ENCODE measurements around the gene GNPTAB. TPM values are rescaled to one million over a fixed set of nuclear protein-coding genes. Genes with fewer than 3 reads are reported as not detected.

The GNPTAB gene
- total and polyA plus RNA-seq, 2 of the 8 experiments (the other 6 are each of a cell fraction or from before 2014, with no cell fraction given): 21.5 to 51.3 TPM

- Histone ChIP-seq H2BK12ac (ENCODE audit: low read depth, low read length) (no peak overlapping the region), H3K56ac (replicated peaks; ENCODE audit: insufficient read length, low read depth, low read length) (no peak overlapping the region), H3K79me2 (ENCODE audit: control insufficient read depth in 1 of 2, insufficient read depth in 2 of 2, low read length in 2 of 2) (peaks cover 3 to 83% of the 10 kb centered on the region in 2 experiments; a peak in 3 of 4 replicates), H4K20me1 (replicated peaks in 1 of 2; ENCODE audit: control insufficient read depth in 1 of 2, insufficient read depth in 2 of 2, low read length in 2 of 2) (peaks cover 0 to 3% of the 10 kb centered on the region in 2 experiments), H3K4me3 (ENCODE audit: extremely low read depth in 1 of 4, insufficient read depth in 2 of 4, low read depth in 3 of 4, low read length in 4 of 4) (no peak overlapping the region), H3K23ac (ENCODE audit: insufficient read length) (no peak overlapping the region), H3K14ac (ENCODE audit: insufficient read length) (no peak overlapping the region), H3K4me2 (ENCODE audit: insufficient read depth in 1 of 2, low read depth in 2 of 2, low read length in 2 of 2) (no peak overlapping the region), H4K5ac (ENCODE audit: insufficient read length, low read depth, low read length) (no peak overlapping the region), H2BK120ac (replicated peaks; ENCODE audit: low read depth, low read length) (no peak overlapping the region), H2BK20ac (ENCODE audit: low read length) (no peak overlapping the region), H3K9ac (replicated peaks in 1 of 4; ENCODE audit: extremely low read depth in 1 of 4, low read depth in 3 of 4, low read length in 3 of 4) (no peak overlapping the region), H3K18ac (ENCODE audit: extremely low read depth, low read length) (no peak overlapping the region), H3K9me3 (ENCODE audit: insufficient read depth in 2 of 2, low read depth in 1 of 2, low read length in 1 of 2) (no peaks in the 10 kb centered on the region), H2AFZ (ENCODE audit: low read length) (no peak overlapping the region), H2AK5ac (ENCODE audit: low read depth, low read length) (no peak overlapping the region), H3K4me1 (replicated peaks in 1 of 4; ENCODE audit: control insufficient read depth in 3 of 4, insufficient read depth in 4 of 4, low read length in 3 of 4) (peaks cover 0 to 3% (median 0%) of the 10 kb centered on the region in 4 experiments; a peak in 2 of 7 replicates), H3K4ac (replicated peaks; ENCODE audit: insufficient read length, low read depth, low read length) (no peak overlapping the region), H2BK5ac (ENCODE audit: low read depth, low read length) (no peak overlapping the region), H3K36me3 (ENCODE audit: control insufficient read depth in 2 of 4, insufficient read depth in 4 of 4, low read length in 3 of 4) (no peaks in the 10 kb centered on the region), H2BK15ac (ENCODE audit: low read length) (no peak overlapping the region), H3K27me3 (replicated peaks in 1 of 4; ENCODE audit: control insufficient read depth in 3 of 4, extremely low read depth in 1 of 4, insufficient read depth in 3 of 4, low read length in 3 of 4) (no peaks in the 10 kb centered on the region), H3K27ac (ENCODE audit: low read depth, low read length) (no peak overlapping the region), H4K91ac (replicated peaks; ENCODE audit: insufficient read length, low read length) (no peak overlapping the region), H3K79me1 (ENCODE audit: low read depth, low read length) (0 out of 2 replicates have a peak, but pooled peaks cover 3% of the 10 kb centered on the region), H4K8ac (ENCODE audit: extremely low read depth, insufficient read depth, low read length) (no peak overlapping the region), H3K23me2 (ENCODE audit: low read depth, low read length) (0 out of 2 replicates have a peak, but pooled peaks cover 2% of the 10 kb centered on the region)
- CTCF ChIA-PET (ENCODE audit: partially characterized antibody): interaction anchor here (0.5 to 4.1 kb wide), 5 partner anchors 11 to 428 kb away, joined by 3 to 15 read pairs (median 5); no protein-coding TSS in a partner anchor
- POLR2A ChIA-PET (ENCODE audit: partially characterized antibody): no interaction called here
- FAIRE-seq (no peak), DNase-seq (ENCODE audit: low read depth in 1 of 2, low spot score in 2 of 2) (no peak)
- WGBS, 2 experiments (ENCODE audit: extremely low coverage in 1 of 2, insufficient coverage in 1 of 2, insufficient read length in 1 of 2, insufficient replicate concordance in 2 of 2, low coverage in 1 of 2, low lambda C conversion rate in 2 of 2, missing lambda C conversion rate in 1 of 2): 95% methylated on average over 5 of the region's 5 CpGs; no CpG with 5 or more reads in 1 of the 2 experiments
- no peak for TF ChIP-seq SP4 (IDR thresholded peaks at IDR 0.05; ENCODE audit: low read length)
- no peak for TF ChIP-seq RXRA (IDR thresholded peaks at IDR 0.05; ENCODE audit: insufficient read depth, low read depth, low read length)
- TF ChIP-seq, protein P1, sequence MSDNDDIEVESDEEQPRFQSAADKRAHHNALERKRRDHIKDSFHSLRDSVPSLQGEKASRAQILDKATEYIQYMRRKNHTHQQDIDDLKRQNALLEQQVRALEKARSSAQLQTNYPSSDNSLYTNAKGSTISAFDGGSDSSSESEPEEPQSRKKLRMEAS (IDR thresholded peaks at IDR 0.05): no peak
- no peak for TF ChIP-seq SAP30 (IDR thresholded peaks at IDR 0.05; ENCODE audit: insufficient read depth, insufficient replicate concordance, low read length)
Observed at GRCh38 chr12:101803978-101804377, 26.8 kb downstream of the GNPTAB start.
